ENCODE measurements around the gene LDLRAD3.
A peak's percentile ranks its signal among the peaks of the same experiment; 100 is the strongest.

Gene LDLRAD3

GRCh38 chr11:36053281-36053680, 109.4 kb downstream of the LDLRAD3 start:
- DNase-seq: no peak

DNA sequence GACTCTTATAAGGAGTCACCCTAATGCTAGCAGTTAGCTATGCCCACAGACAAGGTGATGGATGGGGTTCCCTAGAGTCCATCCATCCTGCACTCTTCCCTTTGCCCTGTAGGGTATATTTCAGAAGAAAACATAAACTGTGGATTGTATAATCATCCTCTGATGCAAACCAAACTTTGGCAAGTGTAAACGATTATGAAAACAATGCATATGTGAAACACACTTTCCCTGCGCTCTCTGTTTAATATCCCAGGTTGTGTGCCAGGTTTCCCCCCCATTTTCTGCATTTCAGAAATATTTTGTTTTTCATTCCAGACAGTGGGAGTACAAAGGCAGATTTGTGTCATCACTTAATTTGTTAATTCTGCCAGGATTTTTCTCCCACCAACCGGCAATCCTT, 110.0 kb downstream of the LDLRAD3 start:
- DNase-seq: peak; percentile 40

- no peak for DNase-seq
Measured at GRCh38 chr11:36054628-36055027, 110.8 kb downstream of the LDLRAD3 start.

- peak; percentile 64 for DNase-seq
Measured at GRCh38 chr11:36056160-36056751, 112.4 kb downstream of the LDLRAD3 start.

- no peak for DNase-seq
Measured at GRCh38 chr11:36057379-36058042, 113.6 kb downstream of the LDLRAD3 start.

GRCh38 chr11:36059660-36060059, 115.8 kb downstream of the LDLRAD3 start:
- DNase-seq: no peak

DNA sequence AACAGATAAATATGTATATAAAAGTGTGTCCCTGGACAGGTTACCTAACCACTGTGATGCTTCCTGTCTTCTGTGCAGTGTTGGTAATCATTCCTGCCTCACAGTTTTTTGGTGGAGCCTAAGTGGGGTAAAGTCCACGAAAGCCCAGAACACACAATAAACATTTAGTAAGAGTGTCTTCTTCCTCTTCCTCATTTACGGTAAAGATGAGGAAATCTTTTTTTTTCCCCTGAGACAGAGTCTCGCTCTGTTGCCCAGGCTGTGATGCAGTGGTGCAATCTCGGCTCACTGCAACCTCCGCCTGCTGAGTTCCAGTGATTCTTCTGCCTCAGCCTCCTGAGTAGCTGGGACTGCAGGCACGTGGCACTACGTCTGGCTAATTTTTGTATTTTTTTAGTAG, 117.1 kb downstream of the LDLRAD3 start:
- DNase-seq: no peak

- no peak for DNase-seq
Measured at GRCh38 chr11:36061471-36061870, 117.6 kb downstream of the LDLRAD3 start.

DNA sequence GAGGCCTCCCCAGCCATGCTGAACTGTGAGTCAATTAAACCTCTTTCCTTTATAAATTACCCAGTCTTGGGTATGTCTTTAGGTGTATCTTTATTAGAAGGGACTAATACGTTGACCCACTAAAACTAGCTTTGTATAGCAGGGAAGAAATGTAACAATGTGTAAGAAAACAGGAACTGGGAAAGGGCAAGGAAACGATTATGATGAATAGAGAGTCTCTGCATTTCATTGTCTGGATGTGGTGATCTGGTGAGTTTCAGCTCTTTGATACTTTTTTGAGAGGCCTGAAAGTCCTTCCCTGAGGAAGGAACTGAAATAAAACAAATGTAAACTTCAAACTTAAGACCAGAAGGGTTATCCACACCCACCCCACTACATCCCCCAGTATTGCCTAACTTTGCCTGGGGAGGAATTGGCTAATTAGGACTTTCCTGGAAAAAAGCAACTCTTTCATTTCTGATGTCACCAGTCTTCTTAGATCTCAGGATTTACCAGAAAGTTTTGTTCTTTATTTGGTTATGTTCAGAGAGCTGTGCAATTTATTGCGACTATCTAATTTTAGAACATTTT, 119.0 kb downstream of the LDLRAD3 start:
- no peak for DNase-seq

GRCh38 chr11:36065436-36065835, 121.6 kb downstream of the LDLRAD3 start:
- no peak for DNase-seq

- DNase-seq: no peak
Measured at GRCh38 chr11:36066891-36067290, 123.0 kb downstream of the LDLRAD3 start.

GRCh38 chr11:36069576-36070212, 125.8 kb downstream of the LDLRAD3 start:
- DNase-seq: peak; percentile 72

- DNase-seq: no peak
Measured at GRCh38 chr11:36070213-36070953, 126.5 kb downstream of the LDLRAD3 start.

- no peak for DNase-seq
Measured at GRCh38 chr11:36070954-36071330, 127.1 kb downstream of the LDLRAD3 start.

DNA sequence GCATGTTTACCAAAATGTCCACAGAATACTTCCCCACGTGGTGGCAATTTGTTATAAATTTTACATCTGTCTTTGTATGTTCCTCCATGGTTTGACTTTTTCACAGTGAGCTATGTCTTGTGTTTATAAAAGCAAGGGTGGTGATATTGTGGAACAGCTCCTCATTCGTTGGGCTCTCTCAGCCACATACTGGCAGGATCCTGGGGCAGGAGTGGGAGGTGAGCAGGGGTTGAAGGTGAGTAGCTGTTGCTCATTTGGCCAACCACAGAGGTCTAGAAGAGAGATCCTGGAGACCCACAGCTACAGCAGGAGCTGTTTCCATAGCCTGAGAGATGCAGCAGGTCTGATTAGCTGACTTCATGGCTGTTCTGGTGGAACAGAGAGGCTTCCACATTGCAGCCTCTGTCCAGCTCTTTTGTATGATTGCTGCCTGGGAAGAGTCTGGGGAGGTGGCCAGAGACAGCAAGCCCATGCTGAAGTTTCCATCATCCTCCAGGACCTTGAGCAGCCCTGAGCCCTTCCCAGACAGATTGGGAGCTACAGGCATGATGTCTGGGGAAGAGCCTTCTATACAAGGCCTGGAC, 128.1 kb downstream of the LDLRAD3 start:
- DNase-seq: no peak

DNA sequence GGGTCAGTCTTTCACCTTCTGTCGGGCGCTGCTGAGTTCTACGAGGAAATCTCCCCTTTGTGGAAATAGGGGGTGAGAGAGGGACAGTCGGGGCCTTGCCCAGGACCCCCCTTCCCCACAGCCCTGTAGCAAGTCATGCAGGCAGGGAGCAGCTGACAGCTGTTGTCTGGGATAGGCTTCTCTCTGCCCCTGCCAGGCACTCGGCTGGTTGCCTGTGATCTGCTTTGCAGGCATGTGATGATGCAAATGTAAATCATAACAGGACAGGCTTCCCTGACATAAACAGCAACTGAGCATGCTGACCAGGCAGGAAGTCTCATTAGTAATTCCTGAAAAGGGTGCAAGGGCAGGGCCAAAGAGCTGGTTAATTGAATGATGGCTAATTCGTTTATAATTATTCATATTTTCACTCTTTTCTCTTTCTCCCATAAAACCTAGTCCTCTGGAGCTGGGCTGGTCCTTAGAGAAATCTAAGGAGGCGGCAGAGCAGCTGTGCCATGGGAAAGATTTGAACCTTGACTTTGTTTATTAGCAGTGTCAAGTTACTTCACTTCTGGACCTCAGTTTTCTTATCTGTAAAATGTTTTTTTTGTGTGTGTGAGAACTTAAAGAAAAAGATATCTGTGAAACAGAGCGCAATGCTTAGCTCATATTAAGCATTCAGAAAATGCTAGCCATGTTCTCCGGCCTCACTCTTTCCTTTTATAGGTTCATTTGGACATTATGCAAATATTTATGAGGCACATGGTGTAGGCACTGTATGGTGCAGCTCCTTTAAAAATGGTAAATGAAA, 129.7 kb downstream of the LDLRAD3 start:
- DNase-seq: peak; percentile 80

- no peak for DNase-seq
Measured at GRCh38 chr11:36074941-36075431, 131.1 kb downstream of the LDLRAD3 start.

- DNase-seq: no peak
Measured at GRCh38 chr11:36077368-36077767, 133.5 kb downstream of the LDLRAD3 start.

DNA sequence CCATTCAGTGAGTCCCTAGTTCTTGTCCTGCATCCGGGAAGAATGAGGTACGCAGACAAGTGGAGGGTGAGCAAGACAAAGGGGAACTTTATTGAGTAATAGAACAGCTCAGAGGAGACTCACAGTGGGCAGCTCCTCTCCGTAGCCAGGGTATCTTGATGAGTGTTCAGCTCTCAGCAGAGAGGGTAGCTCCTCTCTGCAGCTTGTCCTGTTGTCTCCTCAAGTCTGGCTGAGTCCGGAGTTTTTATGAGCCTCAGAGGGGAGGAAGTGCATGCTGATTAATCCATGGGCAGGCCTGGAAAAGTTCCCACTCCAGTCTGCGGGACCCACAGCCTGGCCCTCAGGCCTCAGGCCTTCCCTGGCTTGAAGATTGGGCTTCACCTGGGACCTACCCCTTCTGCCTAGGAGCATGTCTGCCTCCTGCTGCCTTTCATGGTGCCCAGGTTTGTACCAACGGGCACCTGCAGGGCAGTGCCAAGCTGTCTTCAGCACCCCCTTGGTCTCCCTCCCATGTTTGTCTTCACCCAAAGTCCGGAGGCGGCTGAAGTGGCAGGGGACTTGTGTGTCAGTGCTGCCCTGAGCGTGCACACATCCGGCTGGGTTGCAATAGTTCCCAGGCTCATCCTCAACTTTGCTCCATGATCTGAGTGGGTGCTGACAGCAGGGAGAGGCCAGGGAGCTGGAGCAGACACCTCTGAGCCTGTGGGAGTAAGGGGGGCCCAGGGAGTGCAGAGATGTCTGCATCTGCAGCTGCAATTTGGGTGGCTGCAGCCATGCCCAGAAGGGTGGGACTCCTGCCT, 134.2 kb downstream of the LDLRAD3 start:
- DNase-seq: no peak

DNA sequence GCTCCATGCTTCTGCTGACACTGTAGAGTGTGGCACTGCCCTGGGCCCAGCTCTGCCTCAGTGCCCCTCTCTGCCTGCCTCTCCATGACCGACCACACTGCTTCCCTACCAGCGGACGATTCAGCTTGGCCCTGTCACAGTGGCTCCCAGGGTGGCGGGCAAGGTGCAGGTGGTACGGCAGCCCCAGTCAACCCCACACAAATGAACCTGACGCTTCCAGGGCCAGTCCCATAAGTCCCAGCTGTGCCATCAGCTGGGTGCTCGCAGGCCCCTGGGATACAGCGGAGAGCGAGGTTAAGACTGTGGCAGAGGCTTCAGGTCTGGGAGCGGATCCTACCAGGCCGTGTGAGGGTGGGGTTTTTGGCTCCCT, 134.8 kb downstream of the LDLRAD3 start:
- no peak for DNase-seq

All from eye (tissue), 1 donor.